PC-9 (cell line): ENCODE measurements around the gene NEBL. TPM values are rescaled to one million over a fixed set of nuclear protein-coding genes. Genes with fewer than 3 reads are reported as not detected.

Experiments
- BruUV-seq: library from RNA; stranded (reverse); fragments of 400-500 nt; replicated peaks from 2 replicates; lab custom pipeline; 2021; lab: Mats Ljungman, UMichigan
- CTCF ChIA-PET: fragments of 300-600 bp; sonication (Branson Sonifier 250); formaldehyde crosslinking; loops from one replicate; lab custom pipeline; 2022; ENCODE audit warnings: antibody characterized with exemption; lab: Charles Lee
- POLR2A ChIA-PET: fragments of 300-600 bp; sonication (Branson Sonifier 250); formaldehyde crosslinking; loops from one replicate; lab custom pipeline; 2022; ENCODE audit warnings: antibody characterized with exemption; ENCODE audit not compliant: unreplicated experiment; lab: Charles Lee
- DNase-seq, 2 experiments: peaks; one replicate each; pipeline versions ENCODE4 v3.0.0 to v3.0.0-alpha.2; 2015 to 2022; ENCODE audit warnings: mixed read lengths in 1 of 2
- H2AFZ ChIP-seq: fragments of 200-600 bp; sonication (generic); 2 replicates; pipeline ENCODE4 v1.8.1; 2017; ENCODE audit warnings: antibody characterized with exemption
- H3F3A ChIP-seq: fragments of 200-600 bp; sonication (generic); 2 replicates; pipeline ENCODE4 v1.8.1; 2017; ENCODE audit warnings: antibody characterized with exemption, mild to moderate bottlenecking, low read depth; ENCODE audit not compliant: insufficient read depth
- H3K27ac ChIP-seq: fragments of 200-600 bp; sonication (generic); 2 replicates; pipeline ENCODE4 v1.6.1; 2016; ENCODE audit warnings: mixed run types
- H3K27me3 ChIP-seq: fragments of 200-600 bp; sonication (generic); 2 replicates; pipeline ENCODE4 v1.6.1; 2016; ENCODE audit warnings: low read depth, mixed run types; ENCODE audit not compliant: insufficient read depth
- H3K36me3 ChIP-seq: fragments of 200-600 bp; sonication (generic); 2 replicates; pipeline ENCODE4 v1.6.1; 2016; ENCODE audit warnings: low read depth, mixed run types
- H3K4me1 ChIP-seq: fragments of 200-600 bp; sonication (generic); replicated peaks from 2 replicates; pipeline ENCODE4 v1.6.1; 2016; ENCODE audit warnings: mixed run types; ENCODE audit not compliant: insufficient read depth
- H3K4me2 ChIP-seq: fragments of 200-600 bp; sonication (generic); 2 replicates; pipeline ENCODE4 v1.6.1; 2017; ENCODE audit warnings: mixed run types
- H3K4me3 ChIP-seq: fragments of 200-600 bp; sonication (generic); 2 replicates; pipeline ENCODE4 v1.6.1; 2016; ENCODE audit warnings: mixed run types
- H3K79me2 ChIP-seq: fragments of 200-600 bp; sonication (generic); 2 replicates; pipeline ENCODE4 v1.6.1; 2017; ENCODE audit warnings: low read depth, mixed run types
- H3K9me2 ChIP-seq: fragments of 200-600 bp; sonication (generic); 2 replicates; pipeline ENCODE4 v1.8.1; 2017; ENCODE audit warnings: mild to moderate bottlenecking; ENCODE audit not compliant: insufficient read depth
- H3K9me3 ChIP-seq: fragments of 200-600 bp; sonication (generic); 2 replicates; pipeline ENCODE4 v1.8.1; 2016; ENCODE audit warnings: low read depth; ENCODE audit not compliant: insufficient read depth
- H4K20me1 ChIP-seq: fragments of 200-600 bp; sonication (generic); 2 replicates; pipeline ENCODE4 v1.8.1; 2017; ENCODE audit not compliant: insufficient read depth
- EZH2 ChIP-seq: fragments of 200-600 bp; sonication (generic); IDR thresholded peaks from 2 replicates; pipeline ENCODE4 v1.8.0; 2017; ENCODE audit warnings: antibody characterized with exemption, low read depth
- intact Hi-C: fragments of 100-400 bp; cut with micrococcal nuclease; formaldehyde crosslinking; loops from one replicate; pipeline ENCODE4 v1.10.0; 2022; ENCODE audit not compliant: unreplicated experiment
- total RNA-seq: library from RNA; stranded (reverse); gene quantifications from 2 replicates; pipeline ENCODE4 v1.2.3, GENCODE V29; 2021
- TF ChIP-seq, protein P1 (sequence below): fragments of 200-600 bp; sonication (generic); conservative IDR thresholded peaks from 2 replicates; pipeline ENCODE4 v1.6.1; 2017; ENCODE audit warnings: mixed run types, antibody characterized with exemption, mild to moderate bottlenecking, moderate library complexity

Gene NEBL
- total RNA-seq, 1 experiment from 2014 or later = 22.6 TPM

DNA sequence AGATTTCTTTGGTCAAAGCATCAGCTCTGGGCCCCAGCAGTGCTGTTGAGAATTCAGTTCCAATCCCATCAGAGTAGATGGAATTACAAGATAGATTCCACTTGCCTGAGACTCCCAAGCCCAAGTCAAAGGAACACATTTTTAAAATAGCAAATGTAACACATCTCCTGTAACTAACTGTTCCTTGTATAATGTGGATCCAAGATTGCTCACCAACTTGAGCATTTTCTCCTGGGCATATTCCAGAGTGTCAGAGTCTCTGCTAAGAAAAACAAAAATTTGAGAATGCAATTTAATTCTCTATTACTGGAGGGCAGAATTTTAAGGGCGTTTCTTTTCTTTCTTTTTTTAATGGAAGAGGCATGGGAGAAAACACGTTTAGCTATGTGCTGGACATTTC lies 136.7 kb downstream of the NEBL start:
- TF ChIP-seq, protein P1, sequence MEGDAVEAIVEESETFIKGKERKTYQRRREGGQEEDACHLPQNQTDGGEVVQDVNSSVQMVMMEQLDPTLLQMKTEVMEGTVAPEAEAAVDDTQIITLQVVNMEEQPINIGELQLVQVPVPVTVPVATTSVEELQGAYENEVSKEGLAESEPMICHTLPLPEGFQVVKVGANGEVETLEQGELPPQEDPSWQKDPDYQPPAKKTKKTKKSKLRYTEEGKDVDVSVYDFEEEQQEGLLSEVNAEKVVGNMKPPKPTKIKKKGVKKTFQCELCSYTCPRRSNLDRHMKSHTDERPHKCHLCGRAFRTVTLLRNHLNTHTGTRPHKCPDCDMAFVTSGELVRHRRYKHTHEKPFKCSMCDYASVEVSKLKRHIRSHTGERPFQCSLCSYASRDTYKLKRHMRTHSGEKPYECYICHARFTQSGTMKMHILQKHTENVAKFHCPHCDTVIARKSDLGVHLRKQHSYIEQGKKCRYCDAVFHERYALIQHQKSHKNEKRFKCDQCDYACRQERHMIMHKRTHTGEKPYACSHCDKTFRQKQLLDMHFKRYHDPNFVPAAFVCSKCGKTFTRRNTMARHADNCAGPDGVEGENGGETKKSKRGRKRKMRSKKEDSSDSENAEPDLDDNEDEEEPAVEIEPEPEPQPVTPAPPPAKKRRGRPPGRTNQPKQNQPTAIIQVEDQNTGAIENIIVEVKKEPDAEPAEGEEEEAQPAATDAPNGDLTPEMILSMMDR = no peak
- TF ChIP-seq EZH2 = no peak
- H3K4me1 ChIP-seq = no peaks in the 10 kb centered on the region
- CTCF ChIA-PET = no interaction called here
- DNase-seq = no peak
- H3K79me2 ChIP-seq = no peaks in the 10 kb centered on the region
- H2AFZ ChIP-seq = no peak overlapping the region
- no peak overlapping the region for H3K4me2 ChIP-seq
- H3K27ac ChIP-seq = no peak overlapping the region
- no peaks in the 10 kb centered on the region for H3K36me3 ChIP-seq
- BruUV-seq = no TSS peak
- POLR2A ChIA-PET = no interaction called here
- no peaks in the 10 kb centered on the region for H3K9me3 ChIP-seq
- no peaks in the 10 kb centered on the region; the same call in 1 of the 2 replicates for H3K27me3 ChIP-seq
- no peaks in the 10 kb centered on the region for H3K9me2 ChIP-seq
- no peaks in the 10 kb centered on the region for H4K20me1 ChIP-seq
- intact Hi-C loops = no loop called here
- no peaks in the 10 kb centered on the region for H3F3A ChIP-seq
- H3K4me3 ChIP-seq = no peak overlapping the region

DNA sequence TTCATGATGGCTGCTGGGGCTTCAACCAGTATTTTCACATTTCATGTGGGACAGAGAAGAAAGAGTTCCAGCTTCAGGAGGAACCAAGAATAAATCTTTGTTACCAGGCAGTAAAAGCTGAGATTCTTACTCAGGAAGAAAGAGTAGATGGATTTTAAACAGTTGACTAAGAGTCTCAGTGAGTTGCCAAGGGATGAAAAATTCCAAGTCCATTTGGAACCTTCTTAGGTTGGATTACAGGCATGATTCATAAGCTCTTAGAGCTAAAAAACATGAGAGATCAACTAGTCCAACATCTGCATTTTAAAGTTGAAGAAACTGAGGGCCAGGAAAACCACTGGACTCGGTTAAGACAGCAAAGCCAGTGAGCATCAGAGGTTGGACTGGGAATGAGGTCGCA lies 148.6 kb downstream of the NEBL start:
- Histone ChIP-seq H3K27ac (no peak overlapping the region), H3K9me2 (no peaks in the 10 kb centered on the region), H3K4me1 (no peaks in the 10 kb centered on the region), H3F3A (no peaks in the 10 kb centered on the region), H3K4me3 (no peak overlapping the region), H4K20me1 (no peaks in the 10 kb centered on the region), H2AFZ (no peak overlapping the region), H3K4me2 (no peak overlapping the region), H3K9me3 (no peaks in the 10 kb centered on the region), H3K79me2 (no peaks in the 10 kb centered on the region), H3K27me3 (peaks cover 5% of the 10 kb centered on the region; the same call in 1 of the 2 replicates), H3K36me3 (no peaks in the 10 kb centered on the region)
- BruUV-seq = no TSS peak
- TF ChIP-seq, protein P1 = no peak
- no peak for TF ChIP-seq EZH2
- DNase-seq = no peak
- ChIA-PET CTCF (no interaction called here), POLR2A (no interaction called here)
- intact Hi-C loops = no loop called here

DNA sequence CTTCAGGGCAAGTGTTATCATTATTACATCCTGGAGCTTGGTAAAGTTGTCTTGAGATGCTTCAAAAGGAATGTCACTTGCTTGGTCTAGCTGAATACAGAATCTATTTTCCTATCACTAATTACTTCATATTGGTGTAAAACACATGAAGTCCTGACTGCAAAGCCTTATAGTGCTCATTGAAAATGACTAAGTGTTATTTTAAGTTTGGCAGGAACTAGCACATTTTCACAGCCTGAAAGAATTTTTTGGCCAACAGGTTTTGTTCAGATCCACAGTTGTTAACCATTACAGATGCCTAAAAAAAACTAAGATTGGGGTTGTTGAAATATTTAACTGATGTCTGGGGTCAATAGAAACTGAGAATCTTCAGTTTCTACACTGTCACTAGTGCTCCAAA lies 149.3 kb downstream of the NEBL start:
- no peaks in the 10 kb centered on the region for H3K36me3 ChIP-seq
- H3K27me3 ChIP-seq = peaks cover 9% of the 10 kb centered on the region; the same call in 1 of the 2 replicates
- no peak overlapping the region for H2AFZ ChIP-seq
- H3K4me2 ChIP-seq = no peak overlapping the region
- no peaks in the 10 kb centered on the region for H4K20me1 ChIP-seq
- no peak for DNase-seq
- H3K9me3 ChIP-seq = no peaks in the 10 kb centered on the region
- BruUV-seq = no TSS peak
- no peaks in the 10 kb centered on the region for H3F3A ChIP-seq
- no peaks in the 10 kb centered on the region for H3K79me2 ChIP-seq
- no peak for TF ChIP-seq EZH2
- TF ChIP-seq, protein P1 = no peak
- POLR2A ChIA-PET = no interaction called here
- intact Hi-C loops = no loop called here
- CTCF ChIA-PET = no interaction called here
- H3K9me2 ChIP-seq = no peaks in the 10 kb centered on the region
- no peak overlapping the region for H3K27ac ChIP-seq
- no peak overlapping the region for H3K4me3 ChIP-seq
- no peaks in the 10 kb centered on the region for H3K4me1 ChIP-seq
